ENCODE results near the gene RMC1.

- no peak for TF ChIP-seq RAD21 (IDR thresholded peaks at IDR 0.05)
- no peak for TF ChIP-seq CTCF (IDR thresholded peaks at IDR 0.05; ENCODE audit: low read depth, low read length, missing input control)
- TF ChIP-seq, protein P1, sequence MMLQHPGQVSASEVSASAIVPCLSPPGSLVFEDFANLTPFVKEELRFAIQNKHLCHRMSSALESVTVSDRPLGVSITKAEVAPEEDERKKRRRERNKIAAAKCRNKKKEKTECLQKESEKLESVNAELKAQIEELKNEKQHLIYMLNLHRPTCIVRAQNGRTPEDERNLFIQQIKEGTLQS (IDR thresholded peaks at IDR 0.05) = no peak
- TF ChIP-seq TAF1 (conservative IDR thresholded peaks at IDR 0.05) = no peak
- TF ChIP-seq REST (IDR thresholded peaks at IDR 0.05) = no peak
- no peak for TF ChIP-seq SP1 (IDR thresholded peaks at IDR 0.05)
- no peak for TF ChIP-seq EGR1 (IDR thresholded peaks at IDR 0.05; ENCODE audit: low read depth in 2 of 2)
- TF ChIP-seq ZBTB33 (IDR thresholded peaks at IDR 0.05) = no peak
- no peak for TF ChIP-seq JUND (IDR thresholded peaks at IDR 0.05)
- TF ChIP-seq, protein P2, sequence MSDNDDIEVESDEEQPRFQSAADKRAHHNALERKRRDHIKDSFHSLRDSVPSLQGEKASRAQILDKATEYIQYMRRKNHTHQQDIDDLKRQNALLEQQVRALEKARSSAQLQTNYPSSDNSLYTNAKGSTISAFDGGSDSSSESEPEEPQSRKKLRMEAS (IDR thresholded peaks at IDR 0.05) = no peak
- no peak for TF ChIP-seq FOXA2 (IDR thresholded peaks at IDR 0.05)
Observed at GRCh38 chr18:23494992-23495391, 8.3 kb upstream of the RMC1 start.
